DOHH2 (cell line): ENCODE data around the gene GPR171.

ENCODE experiments used
- EZH2phosphoT487 ChIP-seq: fragments of 200-600 bp; sonication (generic); IDR thresholded peaks from 2 replicates; pipeline ENCODE4 v1.6.1; 2017; ENCODE audit warnings: borderline replicate concordance, mild to moderate bottlenecking, antibody characterized with exemption, low read length, moderate library complexity, mixed read lengths
- TF ChIP-seq, protein P1 (sequence below): fragments of 200-600 bp; sonication (generic); IDR thresholded peaks from one replicate; pipeline ENCODE4 v1.5.1; 2014; ENCODE audit warnings: antibody characterized with exemption, mild to moderate bottlenecking, low read depth, low read length; ENCODE audit not compliant: poor library complexity, severe bottlenecking

DNA sequence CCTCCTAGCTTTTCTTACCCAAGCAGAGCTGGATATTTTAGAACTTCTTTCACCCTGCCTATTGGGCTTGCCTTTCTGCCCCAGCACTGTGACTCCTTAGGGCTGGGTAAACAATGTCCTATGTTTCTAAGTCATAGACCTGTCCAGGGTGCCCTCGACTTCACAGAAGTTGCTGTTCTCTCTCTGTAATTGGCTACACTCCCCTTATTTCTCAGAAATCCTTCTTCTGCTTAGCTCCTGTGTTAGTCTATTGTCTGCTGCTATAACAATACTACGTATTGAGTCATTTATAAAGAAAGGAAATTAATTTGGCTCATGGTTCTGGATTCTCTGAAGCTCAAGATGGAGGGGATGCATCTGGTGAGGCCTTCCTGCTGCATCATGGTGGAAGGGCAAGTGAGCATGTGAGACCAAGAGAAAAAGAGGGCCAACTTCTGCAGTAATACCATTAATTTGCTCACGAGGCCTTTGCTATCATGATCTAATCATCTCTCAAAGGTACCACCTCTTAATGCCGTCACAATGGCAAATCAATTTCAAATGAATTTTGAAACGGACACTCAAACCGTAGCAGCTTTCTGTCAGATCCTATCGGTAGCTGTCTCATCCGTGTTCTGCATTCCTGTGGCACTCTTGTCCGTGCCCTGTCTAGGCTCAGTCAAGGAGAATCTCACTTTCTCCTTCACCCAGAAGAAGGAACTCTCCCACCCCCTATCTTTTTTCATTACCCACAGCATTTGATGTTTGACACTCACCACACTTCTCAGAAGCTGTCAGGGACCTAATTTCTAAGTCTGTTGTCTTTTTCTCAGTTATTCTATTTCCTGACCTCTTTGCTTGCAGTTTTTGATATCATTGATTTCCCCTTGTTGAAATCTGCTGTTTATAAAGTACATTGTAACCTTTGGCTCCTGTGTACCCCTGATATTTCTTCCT lies 22.3 kb upstream of the GPR171 start:
- TF ChIP-seq, protein P1, sequence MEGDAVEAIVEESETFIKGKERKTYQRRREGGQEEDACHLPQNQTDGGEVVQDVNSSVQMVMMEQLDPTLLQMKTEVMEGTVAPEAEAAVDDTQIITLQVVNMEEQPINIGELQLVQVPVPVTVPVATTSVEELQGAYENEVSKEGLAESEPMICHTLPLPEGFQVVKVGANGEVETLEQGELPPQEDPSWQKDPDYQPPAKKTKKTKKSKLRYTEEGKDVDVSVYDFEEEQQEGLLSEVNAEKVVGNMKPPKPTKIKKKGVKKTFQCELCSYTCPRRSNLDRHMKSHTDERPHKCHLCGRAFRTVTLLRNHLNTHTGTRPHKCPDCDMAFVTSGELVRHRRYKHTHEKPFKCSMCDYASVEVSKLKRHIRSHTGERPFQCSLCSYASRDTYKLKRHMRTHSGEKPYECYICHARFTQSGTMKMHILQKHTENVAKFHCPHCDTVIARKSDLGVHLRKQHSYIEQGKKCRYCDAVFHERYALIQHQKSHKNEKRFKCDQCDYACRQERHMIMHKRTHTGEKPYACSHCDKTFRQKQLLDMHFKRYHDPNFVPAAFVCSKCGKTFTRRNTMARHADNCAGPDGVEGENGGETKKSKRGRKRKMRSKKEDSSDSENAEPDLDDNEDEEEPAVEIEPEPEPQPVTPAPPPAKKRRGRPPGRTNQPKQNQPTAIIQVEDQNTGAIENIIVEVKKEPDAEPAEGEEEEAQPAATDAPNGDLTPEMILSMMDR: no peak
- TF ChIP-seq EZH2phosphoT487: no peak
